HUES6 (cell line): ENCODE measurements around the gene CALML5.
A peak's percentile ranks its signal among the peaks of the same experiment; 100 is the strongest.

Experiments
- H3K27ac ChIP-seq: 2 replicates; pipeline ENCODE4 v1.7.0; 2013; ENCODE audit warnings: low read depth, mild to moderate bottlenecking, low read length, inconsistent platforms
- H3K27me3 ChIP-seq: 2 replicates; pipeline ENCODE4 v1.6.1; 2013; ENCODE audit warnings: low read length; ENCODE audit not compliant: control insufficient read depth, insufficient read depth
- H3K36me3 ChIP-seq: 2 replicates; pipeline ENCODE4 v1.6.1; 2013; ENCODE audit warnings: low read length; ENCODE audit not compliant: control insufficient read depth, insufficient read depth
- H3K4me1 ChIP-seq: 2 replicates; pipeline ENCODE4 v1.6.1; 2013; ENCODE audit warnings: low read length; ENCODE audit not compliant: control insufficient read depth, insufficient read depth
- H3K4me3 ChIP-seq: 2 replicates; pipeline ENCODE4 v1.5.1; 2013; ENCODE audit warnings: low read depth, low read length
- H3K9ac ChIP-seq: one replicate; pipeline ENCODE4 v1.6.1; 2013; ENCODE audit warnings: mild to moderate bottlenecking, low read length
- H3K9me3 ChIP-seq: 2 replicates; pipeline ENCODE4 v1.6.1; 2013; ENCODE audit warnings: low read depth, low read length; ENCODE audit not compliant: control insufficient read depth, insufficient read depth

The CALML5 gene

GRCh38 chr10:5486853-5487235, 12.5 kb downstream of the CALML5 start:
- H3K4me1 ChIP-seq = peaks cover 21% of the 10 kb centered on the region
- H3K4me3 ChIP-seq = no peak overlapping the region
- no peak overlapping the region for H3K9ac ChIP-seq
- H3K27me3 ChIP-seq = no peaks in the 10 kb centered on the region
- peaks cover 8% of the 10 kb centered on the region; the same call in 1 of the 2 replicates for H3K9me3 ChIP-seq
- H3K27ac ChIP-seq = no peak overlapping the region
- H3K36me3 ChIP-seq = no peaks in the 10 kb centered on the region

GRCh38 chr10:5485948-5486852, 13.2 kb downstream of the CALML5 start:
- H3K27me3 ChIP-seq = no peaks in the 10 kb centered on the region

GRCh38 chr10:5485290-5485689, 14.1 kb downstream of the CALML5 start:
- H3K4me1 ChIP-seq = peaks cover 21% of the 10 kb centered on the region
- H3K27ac ChIP-seq = no peak overlapping the region

More at GRCh38 chr10:5485948-5486852, 13.2 kb downstream of the CALML5 start:
- H3K4me3 ChIP-seq = no peak overlapping the region; the same call in 1 of the 2 replicates
- H3K9me3 ChIP-seq = peaks cover 4% of the 10 kb centered on the region; the same call in 1 of the 2 replicates
- peaks cover 21% of the 10 kb centered on the region for H3K4me1 ChIP-seq
- no peak overlapping the region for H3K27ac ChIP-seq
- H3K36me3 ChIP-seq = no peaks in the 10 kb centered on the region
- no peak overlapping the region for H3K9ac ChIP-seq

GRCh38 chr10:5484205-5484604, 15.2 kb downstream of the CALML5 start:
- Histone ChIP-seq H3K9me3 (no peaks in the 10 kb centered on the region), H3K36me3 (no peaks in the 10 kb centered on the region), H3K4me1 (peaks cover 21% of the 10 kb centered on the region), H3K27ac (no peak overlapping the region), H3K4me3 (no peak overlapping the region), H3K27me3 (no peaks in the 10 kb centered on the region), H3K9ac (no peak overlapping the region)

More at GRCh38 chr10:5485290-5485689, 14.1 kb downstream of the CALML5 start:
- Histone ChIP-seq H3K9me3 (no peaks in the 10 kb centered on the region), H3K36me3 (no peaks in the 10 kb centered on the region), H3K27me3 (no peaks in the 10 kb centered on the region), H3K9ac (no peak overlapping the region), H3K4me3 (no peak overlapping the region)

GRCh38 chr10:5482016-5482415, 17.4 kb downstream of the CALML5 start:
- Histone ChIP-seq H3K4me3 (no peak overlapping the region), H3K36me3 (no peaks in the 10 kb centered on the region), H3K9ac (no peak overlapping the region), H3K27ac (no peak overlapping the region), H3K9me3 (no peaks in the 10 kb centered on the region), H3K4me1 (peaks cover 33% of the 10 kb centered on the region), H3K27me3 (no peaks in the 10 kb centered on the region)

GRCh38 chr10:5481121-5481520, 18.2 kb downstream of the CALML5 start:
- Histone ChIP-seq H3K36me3 (no peaks in the 10 kb centered on the region), H3K4me1 (peaks cover 33% of the 10 kb centered on the region), H3K9me3 (no peaks in the 10 kb centered on the region), H3K4me3 (no peak overlapping the region), H3K27ac (no peak overlapping the region), H3K27me3 (no peaks in the 10 kb centered on the region), H3K9ac (no peak overlapping the region)

- H3K4me3 ChIP-seq = no peak overlapping the region
- H3K27me3 ChIP-seq = no peaks in the 10 kb centered on the region
- H3K4me1 ChIP-seq = peaks cover 31% of the 10 kb centered on the region
- no peaks in the 10 kb centered on the region for H3K9me3 ChIP-seq
- no peak overlapping the region for H3K9ac ChIP-seq
- H3K27ac ChIP-seq = no peak overlapping the region
- no peaks in the 10 kb centered on the region for H3K36me3 ChIP-seq
Measured at GRCh38 chr10:5480162-5480941, 19.0 kb downstream of the CALML5 start.

GRCh38 chr10:5479481-5480161, 19.7 kb downstream of the CALML5 start:
- peaks cover 31% of the 10 kb centered on the region for H3K4me1 ChIP-seq
- no peaks in the 10 kb centered on the region for H3K9me3 ChIP-seq
- H3K27ac ChIP-seq = no peak overlapping the region
- H3K4me3 ChIP-seq = no peak overlapping the region
- no peaks in the 10 kb centered on the region for H3K36me3 ChIP-seq
- no peaks in the 10 kb centered on the region for H3K27me3 ChIP-seq
- H3K9ac ChIP-seq = no peak overlapping the region

GRCh38 chr10:5478694-5479305, 20.6 kb downstream of the CALML5 start:
- Histone ChIP-seq H3K4me1 (peaks cover 31% of the 10 kb centered on the region), H3K27me3 (no peaks in the 10 kb centered on the region), H3K27ac (no peak overlapping the region), H3K4me3 (no peak overlapping the region), H3K36me3 (no peaks in the 10 kb centered on the region), H3K9ac (no peak overlapping the region), H3K9me3 (no peaks in the 10 kb centered on the region)

GRCh38 chr10:5477948-5478693, 21.2 kb downstream of the CALML5 start:
- Histone ChIP-seq H3K36me3 (no peaks in the 10 kb centered on the region), H3K9ac (no peak overlapping the region), H3K4me3 (no peak overlapping the region), H3K27ac (peak overlapping the region; percentile 28; the same call in 1 of the 2 replicates), H3K4me1 (peaks cover 31% of the 10 kb centered on the region), H3K9me3 (no peaks in the 10 kb centered on the region), H3K27me3 (no peaks in the 10 kb centered on the region)
